ENCODE results near the gene POLR2J.
"Not testable (repeated sequence)": the region's sequence is repeated elsewhere in the genome, so short reads cannot be mapped to it uniquely, and the experiment has no call there.

POLR2J gene

DNA sequence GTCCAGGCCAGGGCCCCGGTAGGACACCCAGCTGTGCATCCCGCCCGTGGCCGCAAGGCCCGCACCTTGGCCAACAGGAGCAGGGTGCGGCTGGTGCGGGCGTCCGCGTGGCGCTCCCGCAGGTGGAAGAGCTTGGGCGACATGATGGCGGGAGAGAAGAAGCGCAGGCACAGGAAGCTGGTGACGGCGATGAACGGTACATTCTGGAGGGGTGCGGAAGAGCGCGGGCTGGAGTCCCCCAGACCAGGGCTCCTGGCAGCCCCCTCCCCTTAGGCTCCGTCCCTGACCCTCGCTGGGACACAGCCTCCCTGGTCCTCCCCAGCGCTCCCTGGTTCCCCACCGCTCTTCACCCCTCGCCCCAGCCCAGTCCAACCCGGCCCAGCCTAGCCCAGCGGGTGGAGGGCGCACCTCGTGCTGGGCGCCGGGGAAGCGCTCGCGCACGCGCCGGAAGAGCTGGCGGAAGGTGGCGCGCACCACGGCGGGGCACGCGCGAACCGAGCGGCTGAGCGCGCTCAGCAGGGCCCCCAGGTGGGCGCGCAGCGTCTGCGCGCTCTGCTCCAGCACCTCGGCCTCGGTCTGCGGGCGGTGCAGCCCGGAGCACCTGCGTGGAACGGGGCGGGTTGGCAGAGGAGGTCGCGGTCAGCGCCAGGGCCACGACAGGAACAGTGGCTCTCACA lies 15.9 kb upstream of the POLR2J start:
- DNase-seq (ENCODE audit: low spot score): not testable (repeated sequence)

DNA sequence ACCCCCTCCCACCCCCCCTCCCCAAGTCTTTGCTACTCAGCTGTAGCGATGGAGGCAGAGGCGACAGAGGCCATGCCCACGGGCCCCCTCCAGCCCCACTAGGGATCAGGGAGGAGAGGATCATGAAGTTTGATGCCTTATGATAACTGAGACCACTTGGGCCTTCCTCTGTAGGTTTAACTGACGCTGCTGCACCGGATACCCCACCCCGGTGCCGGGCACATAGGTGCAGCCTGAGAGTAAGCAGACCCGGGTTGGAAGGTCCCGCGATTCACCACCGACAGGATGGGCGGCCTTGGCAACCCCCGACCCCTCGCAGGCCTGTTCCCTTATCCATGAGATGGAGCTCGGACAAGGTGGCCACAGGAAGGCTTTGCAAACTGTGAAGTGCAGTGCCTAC lies 15.3 kb upstream of the POLR2J start:
- DNase-seq (ENCODE audit: low spot score): not testable (repeated sequence)

DNA sequence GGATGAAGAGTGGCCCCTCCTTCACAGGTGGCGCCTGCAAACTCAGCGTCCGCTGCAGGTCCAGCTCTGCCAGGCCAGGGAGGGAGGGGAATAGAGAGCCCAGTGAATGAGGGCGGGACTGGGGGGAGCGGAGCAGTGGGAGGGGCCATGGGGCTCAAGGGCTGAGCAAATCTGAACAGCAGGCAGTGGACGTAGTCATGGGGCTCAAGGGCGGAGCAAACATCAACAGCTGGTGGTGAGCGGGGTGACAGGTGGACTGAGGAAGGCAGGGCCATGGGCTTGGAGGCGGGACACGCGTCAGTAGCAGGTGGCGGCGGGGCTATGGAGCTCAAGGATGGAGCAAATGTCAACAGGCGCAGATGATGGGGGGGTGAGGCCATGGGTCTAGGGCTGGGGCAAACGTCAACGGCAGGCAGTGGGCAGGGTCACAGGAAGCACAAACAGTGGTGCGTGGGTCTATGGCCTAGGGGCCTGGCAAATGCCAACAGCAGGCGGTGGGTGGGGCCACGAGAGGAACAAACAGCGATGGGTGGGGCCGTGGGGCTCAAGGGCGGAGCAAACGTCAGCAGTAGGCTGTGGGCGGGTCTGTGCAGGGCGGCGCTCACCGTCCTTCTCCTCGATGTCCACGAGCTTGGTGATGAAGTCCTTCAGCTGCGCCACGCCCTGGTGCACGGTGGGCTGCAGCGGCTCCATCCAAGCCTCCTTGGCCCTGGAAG lies 14.7 kb upstream of the POLR2J start:
- not testable (repeated sequence) for DNase-seq (ENCODE audit: low spot score)

DNA sequence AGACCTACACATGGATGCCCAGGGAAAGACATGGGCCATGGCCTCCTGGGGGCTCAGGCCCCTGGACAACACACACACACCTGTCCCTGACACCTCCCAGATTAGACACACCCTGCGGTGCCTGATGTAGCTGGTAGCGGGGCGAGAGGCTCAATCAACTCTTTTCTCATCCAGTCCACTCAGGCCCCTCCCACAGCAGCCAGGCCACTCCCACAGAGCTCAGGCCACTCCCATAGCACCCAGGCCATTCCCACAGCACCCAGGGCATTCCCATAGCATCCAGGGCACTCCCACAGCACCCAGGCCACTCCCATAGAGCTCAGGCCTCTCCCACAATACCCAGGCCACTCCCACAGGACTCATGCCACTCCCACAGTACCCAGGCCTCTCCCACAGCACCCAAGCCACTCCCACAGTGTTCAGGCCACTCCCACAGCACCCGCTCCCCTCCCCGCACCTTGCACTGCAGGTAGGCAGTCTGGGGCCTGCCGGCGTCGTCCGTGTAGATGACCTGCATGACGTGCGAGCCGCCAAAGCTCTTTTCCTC lies 11.9 kb upstream of the POLR2J start:
- DNase-seq (ENCODE audit: low spot score): not testable (repeated sequence)

DNA sequence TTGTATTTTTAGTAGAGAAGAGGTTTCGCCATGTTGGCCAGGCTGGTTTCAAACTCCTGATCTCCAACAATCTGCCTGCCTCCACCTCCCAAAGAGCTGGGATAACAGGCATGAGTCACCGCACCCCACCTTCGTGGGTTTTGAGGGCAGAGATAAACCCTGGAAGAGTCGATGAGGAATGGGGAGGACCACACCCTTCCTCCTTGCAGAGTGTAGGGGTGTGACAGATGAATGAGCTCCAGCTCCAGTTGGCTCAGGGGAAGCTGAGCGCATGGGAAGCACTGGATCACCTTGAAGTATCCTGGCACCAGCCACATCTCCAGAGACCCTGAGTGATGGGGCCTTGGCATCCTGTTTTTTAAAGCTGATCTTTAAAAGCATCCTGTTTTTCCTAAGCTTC lies 5.6 kb upstream of the POLR2J start:
- DNase-seq (ENCODE audit: low spot score): not testable (repeated sequence)

DNA sequence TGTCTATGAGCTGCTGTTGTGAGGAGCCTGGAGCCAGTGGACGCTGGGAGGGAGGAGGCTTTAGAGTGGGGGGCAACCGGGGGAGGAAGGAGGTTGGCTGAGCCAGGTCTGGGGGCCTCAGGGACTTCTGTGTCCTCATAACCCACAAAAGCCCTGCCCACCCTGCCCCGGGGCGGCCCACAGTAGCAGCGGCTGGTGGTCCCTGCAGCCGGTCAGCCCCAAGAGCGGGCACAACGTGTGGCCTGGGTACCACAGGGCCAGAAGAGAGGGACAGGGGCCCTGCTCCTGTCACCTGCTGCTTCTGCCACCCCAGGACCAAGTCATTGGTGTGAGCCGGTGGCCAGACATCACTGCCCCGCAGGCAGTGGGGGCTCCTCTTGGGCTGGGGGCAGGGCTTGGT lies 3.2 kb upstream of the POLR2J start:
- DNase-seq (ENCODE audit: low spot score): not testable (repeated sequence)

DNA sequence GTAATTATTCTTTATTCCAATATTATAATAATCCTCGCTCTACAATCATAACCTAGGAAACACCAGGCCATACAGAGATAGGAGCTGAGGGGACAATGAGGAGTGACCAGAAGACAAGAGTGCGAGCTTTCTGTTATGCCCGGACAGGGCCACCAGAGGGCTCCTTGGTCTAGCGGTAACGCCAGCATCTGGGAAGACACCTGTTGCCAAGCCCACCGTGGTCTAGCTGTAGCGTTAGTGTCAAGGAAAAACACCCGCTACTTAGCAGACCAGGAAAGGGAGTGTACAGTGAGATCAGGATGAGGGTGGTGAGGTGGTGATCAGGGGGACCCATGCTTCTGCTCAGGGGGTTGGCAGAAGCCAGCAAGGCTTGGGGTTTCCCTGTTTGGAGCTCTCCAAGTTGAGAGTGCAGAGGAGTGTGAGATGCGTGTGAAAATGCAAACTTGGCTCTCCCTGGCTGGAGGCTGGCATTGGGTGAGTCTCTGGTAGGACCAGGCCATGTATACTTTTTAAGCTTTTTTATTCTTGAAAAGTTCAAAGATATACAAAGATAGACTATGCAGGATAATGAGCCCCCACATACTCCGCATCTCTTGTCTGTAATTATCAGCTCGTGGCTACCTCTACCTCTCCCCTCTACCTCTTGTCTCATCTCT lies 1.4 kb upstream of the POLR2J start:
- not testable (repeated sequence) for DNase-seq (ENCODE audit: low spot score)

DNA sequence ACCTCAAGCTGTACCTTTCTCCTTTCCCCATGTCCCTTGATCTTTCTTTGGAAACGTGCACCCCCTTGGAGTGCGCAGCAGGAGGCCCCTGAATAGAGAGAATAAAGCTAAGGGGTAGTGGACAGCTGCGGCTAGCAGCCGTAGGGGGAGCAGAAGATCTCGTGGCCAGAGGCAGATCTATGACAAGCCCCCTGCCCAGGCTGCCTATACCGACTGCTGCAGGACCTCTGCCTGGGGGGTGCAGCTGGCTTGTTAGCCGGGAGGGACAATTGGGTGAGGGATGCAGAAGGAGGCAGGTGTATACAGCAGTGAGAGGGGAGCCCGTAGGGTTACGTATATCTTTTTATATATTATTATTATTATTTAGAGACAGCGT lies 475 bp upstream of the POLR2J start:
- not testable (repeated sequence) for DNase-seq (ENCODE audit: low spot score)

DNA sequence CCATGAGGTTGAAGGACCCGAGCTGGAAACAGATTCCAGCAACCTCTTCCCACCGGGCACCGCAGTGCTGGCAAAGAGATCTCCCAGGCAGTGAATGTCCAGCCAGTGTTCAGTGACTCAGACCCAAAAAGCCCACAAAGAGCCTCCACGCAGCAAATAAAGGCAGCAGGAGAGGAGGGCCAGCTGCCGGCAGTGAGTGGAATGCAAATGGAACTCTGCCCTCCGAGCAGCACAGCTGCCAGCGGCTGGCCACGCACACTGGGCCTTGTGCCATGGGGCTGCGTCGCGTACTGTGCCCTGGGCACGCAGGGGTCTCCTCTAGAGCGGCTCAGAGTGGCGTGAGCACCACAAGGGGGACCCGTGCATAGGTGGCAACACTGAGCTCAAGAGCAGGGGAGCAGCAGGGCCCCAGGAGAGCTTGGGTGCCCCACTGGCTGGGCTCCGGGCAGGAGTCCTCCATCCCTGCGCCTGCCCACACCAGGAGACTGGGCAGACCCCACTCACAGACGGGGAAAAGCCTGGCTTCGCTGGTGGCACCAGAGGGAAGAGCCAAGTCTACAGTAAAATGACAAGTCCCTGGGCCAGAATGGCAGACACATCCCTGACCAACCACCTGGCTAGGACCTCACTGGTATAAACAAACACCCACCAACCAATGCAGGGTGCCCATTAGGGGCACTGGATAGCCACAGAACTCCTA lies 3.8 kb downstream of the POLR2J start:
- not testable (repeated sequence) for DNase-seq (ENCODE audit: low spot score)

DNA sequence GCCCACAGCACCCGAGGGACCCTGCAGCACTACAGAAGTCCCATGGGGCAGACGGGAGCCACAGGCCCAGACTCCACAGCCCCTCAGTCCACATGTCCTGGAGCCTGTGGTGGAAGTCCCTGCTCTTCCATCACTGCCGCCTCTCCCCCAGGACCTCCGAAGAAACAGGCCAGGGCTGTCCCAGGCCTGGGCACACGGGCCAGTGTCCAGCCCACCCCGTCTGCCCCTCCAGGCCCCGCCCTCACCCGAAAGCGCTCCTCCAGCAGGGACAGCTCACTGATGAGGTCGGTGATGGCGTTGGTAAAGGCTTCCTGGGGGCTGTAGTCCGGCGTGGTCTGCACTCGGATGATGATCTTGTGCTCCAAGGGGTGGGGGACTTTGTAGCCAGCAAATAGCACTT lies 4.6 kb downstream of the POLR2J start:
- DNase-seq (ENCODE audit: low spot score): not testable (repeated sequence)

DNA sequence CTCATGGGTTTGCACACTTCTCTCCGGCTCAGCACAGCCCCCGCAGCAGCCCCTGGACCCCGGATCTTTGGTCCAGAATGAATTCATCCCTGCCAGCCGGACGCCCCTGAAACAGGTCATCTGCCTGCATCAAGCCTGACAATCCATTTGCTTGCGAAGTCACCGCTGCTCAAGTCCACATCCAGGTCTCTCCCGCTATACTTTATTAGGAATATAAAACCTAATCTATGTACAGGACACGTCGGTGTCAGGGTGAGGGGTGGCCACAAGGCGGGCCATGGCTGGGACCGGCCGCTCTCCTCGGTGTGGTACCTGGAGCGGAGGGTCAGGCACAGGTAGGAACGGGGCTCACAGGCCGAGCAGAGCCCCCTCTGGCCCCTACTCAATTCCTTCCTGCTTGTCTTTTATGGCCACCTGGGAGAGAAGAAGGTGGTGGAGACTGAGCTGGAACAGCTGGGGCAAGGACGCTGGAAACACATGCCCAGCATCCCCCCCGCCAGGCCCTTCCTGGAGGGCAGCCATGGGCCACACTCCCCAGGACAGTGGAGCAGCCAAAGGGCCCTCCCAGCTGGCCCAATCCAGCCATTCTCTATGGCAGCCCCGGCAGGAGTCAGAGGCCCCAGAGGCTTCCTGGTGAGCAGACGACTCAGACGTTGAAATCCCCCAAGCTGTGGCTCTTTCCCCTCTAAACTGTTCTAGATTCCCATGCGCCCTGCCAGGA lies 5.3 kb downstream of the POLR2J start:
- no peak for DNase-seq (ENCODE audit: low spot score)

DNA sequence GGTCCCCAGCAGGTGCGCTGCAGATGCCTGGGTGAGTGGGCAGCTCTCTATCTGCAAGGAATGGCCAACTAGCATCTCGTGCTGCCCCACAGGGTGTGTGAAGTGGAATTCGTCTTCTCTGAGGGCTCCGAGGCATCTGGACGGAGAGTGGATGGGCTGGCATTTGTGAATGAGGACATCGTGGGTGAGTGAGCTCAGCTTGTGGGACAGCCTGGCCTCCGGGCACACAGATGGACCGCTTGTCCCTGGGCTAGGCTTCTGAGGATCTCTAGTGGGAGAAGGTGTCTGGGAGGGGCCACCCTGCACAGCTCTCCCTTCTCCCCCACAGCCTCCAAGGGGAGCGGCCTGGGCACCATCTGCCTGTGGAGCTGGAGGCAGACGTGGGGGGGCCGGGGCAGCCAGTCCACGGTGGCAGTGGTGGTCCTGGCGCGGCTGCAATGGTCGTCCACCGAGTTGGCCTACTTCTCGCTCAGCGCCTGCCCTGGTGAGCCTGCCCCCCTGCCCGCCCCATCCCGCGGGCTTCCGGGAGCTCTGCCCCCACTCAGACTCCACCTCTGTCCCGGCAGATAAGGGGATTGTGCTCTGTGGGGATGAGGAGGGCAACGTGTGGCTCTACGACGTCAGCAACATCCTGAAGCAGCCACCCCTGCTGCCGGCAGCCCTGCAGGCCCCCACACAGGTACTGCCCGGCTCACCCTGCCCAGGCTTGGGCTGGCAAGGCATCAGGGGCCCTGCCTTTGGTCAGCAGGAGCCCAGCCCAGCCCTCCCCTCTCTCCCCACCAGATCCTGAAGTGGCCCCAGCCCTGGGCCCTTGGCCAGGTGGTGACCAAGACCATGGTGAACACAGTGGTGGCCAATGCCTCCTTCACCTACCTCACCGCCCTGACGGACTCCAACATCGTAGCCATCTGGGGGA lies 6.3 kb downstream of the POLR2J start:
- DNase-seq (ENCODE audit: low spot score): no peak

DNA sequence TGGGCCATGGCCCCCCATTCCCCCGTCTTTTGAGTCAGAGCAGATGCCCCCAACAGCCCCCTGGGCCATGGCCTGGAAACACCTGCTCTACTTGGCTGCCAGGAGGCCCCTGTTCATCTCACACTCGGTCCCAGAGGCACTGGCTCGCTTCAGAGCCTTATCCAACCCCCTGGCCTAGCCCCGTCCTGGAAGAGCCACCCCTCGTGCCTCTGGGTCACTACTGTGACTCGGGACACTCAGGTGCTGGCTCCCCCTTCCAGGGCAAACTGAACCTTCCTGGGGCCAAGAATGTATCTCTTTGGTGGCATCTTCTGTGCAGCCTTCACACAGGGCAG lies 7.0 kb downstream of the POLR2J start:
- no peak for DNase-seq (ENCODE audit: low spot score)

DNA sequence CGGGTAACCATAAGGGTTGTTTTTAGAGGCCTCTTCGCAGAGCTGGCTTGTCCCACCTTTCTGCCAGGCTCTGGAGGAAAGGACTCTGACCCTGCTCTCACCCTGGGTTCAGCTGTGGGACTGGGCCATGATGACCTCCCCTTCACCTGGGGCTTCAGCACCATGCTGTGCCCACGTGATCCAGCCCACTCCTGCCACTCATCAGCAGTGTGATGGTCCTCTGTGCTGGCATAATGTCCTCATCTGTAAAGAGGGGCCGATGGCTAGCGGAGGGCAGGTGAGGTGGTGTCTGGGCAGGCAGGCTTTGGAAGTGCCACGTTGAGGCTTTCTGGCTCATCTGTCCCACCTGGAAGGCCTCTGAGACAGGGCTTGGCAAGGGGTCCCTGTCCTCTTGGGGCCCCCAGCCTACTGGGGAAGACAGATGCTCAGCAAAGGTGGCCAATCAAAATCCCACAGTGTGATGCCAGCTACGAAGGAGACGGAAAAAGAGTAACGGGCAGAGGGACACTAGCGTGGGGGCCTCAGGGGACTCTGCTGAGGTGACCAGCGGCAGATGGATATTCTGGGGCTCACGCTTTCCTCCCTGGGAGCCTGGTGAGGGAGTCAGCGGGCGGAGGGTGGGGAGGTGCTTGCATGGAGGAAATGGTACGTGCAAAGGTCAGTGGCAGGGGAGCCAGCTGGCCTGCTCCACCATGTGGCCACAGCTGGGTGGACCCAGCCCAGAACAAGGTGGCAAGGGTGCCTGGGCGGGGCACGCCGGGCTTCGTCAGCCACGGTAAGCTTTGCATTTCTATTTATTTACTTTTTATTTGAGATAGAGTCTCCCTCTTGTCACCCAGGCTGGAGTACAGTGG lies 8.5 kb downstream of the POLR2J start:
- no peak for DNase-seq (ENCODE audit: low spot score)

DNA sequence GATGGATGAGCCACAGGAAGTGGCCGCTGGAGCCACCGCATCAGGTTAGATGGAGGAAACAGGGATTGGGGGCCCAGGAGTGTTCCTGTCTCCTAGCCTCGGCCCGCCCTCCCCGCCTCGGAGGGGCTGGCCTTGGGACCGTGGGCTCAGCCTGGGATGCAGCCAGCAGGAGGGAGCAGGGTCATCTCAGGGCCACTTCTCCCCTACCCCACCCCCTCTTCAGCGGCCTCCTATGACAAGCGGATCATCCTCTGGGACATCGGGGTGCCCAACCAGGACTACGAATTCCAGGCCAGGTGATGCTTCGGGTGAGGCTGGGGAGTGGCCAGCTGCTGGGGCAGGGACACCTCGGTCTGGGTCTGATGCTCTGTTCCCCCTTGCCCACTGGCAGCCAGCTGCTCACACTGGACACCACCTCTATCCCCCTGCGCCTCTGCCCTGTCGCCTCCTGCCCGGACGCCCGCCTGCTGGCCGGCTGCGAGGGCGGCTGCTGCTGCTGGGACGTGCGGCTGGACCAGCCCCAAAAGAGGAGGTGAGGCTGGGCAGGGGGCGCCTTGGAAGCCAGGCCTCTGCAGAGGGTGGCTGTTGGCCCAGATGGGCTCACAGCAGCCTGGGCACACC lies 9.3 kb downstream of the POLR2J start:
- DNase-seq (ENCODE audit: low spot score): no peak

DNA sequence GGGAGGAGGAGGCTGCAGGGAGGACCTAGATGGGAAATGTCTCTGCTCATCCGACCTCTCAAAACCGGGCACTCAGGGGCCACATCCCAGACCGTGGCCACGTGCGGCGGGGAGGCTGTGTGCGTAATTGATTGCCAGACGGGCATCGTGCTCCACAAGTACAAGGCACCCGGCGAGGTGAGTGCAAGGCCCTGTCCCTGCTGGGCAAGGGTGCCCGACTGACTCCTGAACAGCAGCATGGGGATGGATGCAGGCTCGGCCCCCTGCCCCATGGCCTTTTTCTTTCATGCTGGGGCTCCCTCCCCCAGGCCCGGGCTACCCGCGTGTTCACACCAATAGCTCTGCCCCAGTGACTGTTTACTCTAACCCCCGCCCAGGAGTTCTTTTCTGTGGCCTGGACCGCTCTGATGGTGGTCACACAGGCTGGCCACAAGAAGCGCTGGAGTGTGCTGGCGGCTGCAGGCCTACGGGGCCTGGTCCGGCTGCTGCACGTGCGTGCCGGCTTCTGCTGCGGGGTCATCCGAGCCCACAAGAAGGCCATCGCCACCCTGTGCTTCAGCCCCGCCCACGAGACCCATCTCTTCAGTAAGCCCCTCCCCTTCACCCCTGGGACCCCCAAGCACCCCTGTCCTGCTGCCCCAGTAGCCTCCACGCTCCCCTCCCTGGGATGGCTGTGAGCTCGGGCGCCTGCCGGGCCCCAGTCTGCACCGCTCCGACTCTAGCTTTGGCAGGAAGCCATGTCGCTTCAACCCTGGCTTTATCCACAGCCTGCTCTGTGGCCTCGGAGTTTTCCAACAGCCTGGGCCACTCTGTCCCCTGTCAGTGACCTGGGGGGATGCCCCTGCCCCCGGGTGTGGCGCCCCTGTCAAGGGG lies 10.0 kb downstream of the POLR2J start:
- DNase-seq (ENCODE audit: low spot score): no peak

DNA sequence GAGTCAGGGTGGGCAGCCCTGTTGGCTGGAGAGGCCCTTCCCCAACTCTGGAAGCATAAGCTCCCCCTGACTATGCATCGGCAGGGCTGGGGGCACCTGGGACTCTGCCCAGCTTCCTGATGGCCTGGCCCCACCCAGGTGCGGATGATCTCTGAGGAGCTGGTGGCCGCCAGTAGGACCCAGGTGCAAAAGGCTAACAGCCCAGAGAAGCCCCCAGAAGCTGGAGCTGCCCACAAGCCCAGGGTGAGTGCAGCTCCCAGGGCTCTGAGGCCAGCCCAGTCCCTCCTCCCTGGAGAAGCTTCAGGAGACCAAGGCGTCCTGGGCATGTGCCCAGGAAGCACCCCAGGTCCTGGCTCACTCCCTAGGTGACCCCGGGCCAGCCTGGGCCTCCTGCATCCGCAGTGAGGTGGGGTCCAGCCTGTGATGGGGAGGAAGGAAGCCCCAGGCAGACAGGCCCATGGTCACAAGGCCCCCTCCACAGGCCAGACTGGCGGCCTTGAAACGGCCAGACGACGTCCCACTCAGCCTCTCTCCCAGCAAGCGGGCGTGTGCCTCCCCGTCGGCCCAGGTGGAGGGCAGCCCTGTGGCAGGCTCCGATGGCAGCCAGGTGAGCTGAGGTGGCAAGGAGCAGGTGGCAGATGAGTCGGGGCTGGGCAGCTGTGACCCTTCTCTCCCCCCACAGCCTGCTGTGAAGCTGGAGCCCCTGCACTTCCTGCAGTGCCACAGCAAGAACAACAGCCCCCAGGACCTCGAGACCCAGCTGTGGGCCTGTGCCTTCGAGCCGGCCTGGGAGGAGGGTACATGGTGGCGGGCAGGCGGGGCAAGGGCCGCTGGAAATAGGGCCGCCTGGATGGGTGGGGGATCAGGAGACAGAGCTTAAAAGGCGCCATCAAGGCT lies 10.9 kb downstream of the POLR2J start:
- no peak for DNase-seq (ENCODE audit: low spot score)
